Lower leg skin (tissue), 3 donors: Measurements from ENCODE around the gene PGRMC1.

Source experiments
- POLR2A ChIP-seq, 2 donors: fragments of 450-650 bp; IDR thresholded peaks; one replicate each; pipeline ENCODE4 v1.6.1; 2016 to 2017; ENCODE audit warnings: antibody characterized with exemption in 2 of 2, mild to moderate bottlenecking in 1 of 2, moderate library complexity in 1 of 2
- TF ChIP-seq, protein P1 (sequence below), 3 donors: fragments of 450-650 bp; IDR thresholded peaks; one replicate each; pipeline ENCODE4 v1.5.1; 2016; ENCODE audit warnings: antibody characterized with exemption in 3 of 3, mild to moderate bottlenecking in 3 of 3, moderate library complexity in 2 of 3

DNA sequence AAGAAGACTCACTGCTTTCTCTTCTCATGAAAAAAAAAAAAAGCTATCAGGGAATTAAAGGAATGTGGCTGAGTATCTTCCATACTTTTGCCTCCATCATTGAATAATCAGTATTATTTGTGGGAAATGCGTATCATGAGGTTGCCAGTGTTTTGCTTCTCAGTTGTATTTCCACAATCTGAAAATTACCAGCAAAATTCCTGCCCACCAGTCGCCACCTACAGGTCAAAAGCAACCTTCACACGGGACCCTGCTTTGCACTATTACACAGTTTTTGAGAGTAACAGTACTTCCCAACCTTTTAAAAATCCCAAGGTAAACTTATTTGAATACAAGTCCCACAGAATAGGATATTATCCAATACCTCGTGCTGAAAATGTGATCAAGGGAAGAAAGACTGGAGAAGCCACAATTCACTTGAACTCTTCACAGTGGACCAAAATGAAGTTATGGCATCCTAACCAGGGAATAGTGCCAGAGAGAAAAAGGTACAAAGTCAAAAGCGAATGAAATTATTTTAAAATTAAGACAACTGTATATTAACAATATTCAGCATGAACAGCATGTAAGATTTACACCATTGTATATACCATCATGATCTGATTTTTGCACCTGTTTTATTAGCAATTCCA lies 30.4 kb downstream of the PGRMC1 start:
- TF ChIP-seq, protein P1, sequence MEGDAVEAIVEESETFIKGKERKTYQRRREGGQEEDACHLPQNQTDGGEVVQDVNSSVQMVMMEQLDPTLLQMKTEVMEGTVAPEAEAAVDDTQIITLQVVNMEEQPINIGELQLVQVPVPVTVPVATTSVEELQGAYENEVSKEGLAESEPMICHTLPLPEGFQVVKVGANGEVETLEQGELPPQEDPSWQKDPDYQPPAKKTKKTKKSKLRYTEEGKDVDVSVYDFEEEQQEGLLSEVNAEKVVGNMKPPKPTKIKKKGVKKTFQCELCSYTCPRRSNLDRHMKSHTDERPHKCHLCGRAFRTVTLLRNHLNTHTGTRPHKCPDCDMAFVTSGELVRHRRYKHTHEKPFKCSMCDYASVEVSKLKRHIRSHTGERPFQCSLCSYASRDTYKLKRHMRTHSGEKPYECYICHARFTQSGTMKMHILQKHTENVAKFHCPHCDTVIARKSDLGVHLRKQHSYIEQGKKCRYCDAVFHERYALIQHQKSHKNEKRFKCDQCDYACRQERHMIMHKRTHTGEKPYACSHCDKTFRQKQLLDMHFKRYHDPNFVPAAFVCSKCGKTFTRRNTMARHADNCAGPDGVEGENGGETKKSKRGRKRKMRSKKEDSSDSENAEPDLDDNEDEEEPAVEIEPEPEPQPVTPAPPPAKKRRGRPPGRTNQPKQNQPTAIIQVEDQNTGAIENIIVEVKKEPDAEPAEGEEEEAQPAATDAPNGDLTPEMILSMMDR (IDR thresholded peaks at IDR 0.05): no peak
- TF ChIP-seq POLR2A (IDR thresholded peaks at IDR 0.05): no peak
